K562 (cell line): ENCODE results near the gene ITPR1. TPM values are rescaled to one million over a fixed set of nuclear protein-coding genes. Genes with fewer than 3 reads are reported as not detected.

Experiments
- NRF1 ChIP-seq, 2 experiments: fragments of 450-650 bp; IDR thresholded peaks in 1 of 2; conservative IDR thresholded peaks in 1 of 2; 2 replicates each; pipeline ENCODE4 v1.6.1; 2014; ENCODE audit warnings: mild to moderate bottlenecking in 2 of 2
- POLR2G ChIP-seq: fragments of 200-400 bp; formaldehyde crosslinking; IDR thresholded peaks from 2 replicates; pipeline ENCODE4 v1.6.1; 2017; ENCODE audit warnings: low read depth, mild to moderate bottlenecking, antibody characterized with exemption, low read length, moderate library complexity
- RBM34 ChIP-seq: fragments of 200-400 bp; formaldehyde crosslinking; IDR thresholded peaks from 2 replicates; pipeline ENCODE4 v1.6.1; 2018; ENCODE audit warnings: low read length, borderline replicate concordance; ENCODE audit not compliant: insufficient read depth
- TEAD4 ChIP-seq, 2 experiments: sonication (generic) in 1 of 2; formaldehyde crosslinking in 1 of 2; IDR thresholded peaks; 2 replicates each; pipeline versions ENCODE4 v1.6.1 to v1.8.0; 2012 to 2022; ENCODE audit warnings: borderline replicate concordance in 1 of 2, inconsistent platforms in 1 of 2, low read length in 1 of 2, mild to moderate bottlenecking in 1 of 2, missing genetic modification reagents in 1 of 2
- polyA plus RNA-seq, 8 experiments: library from polyadenylated mRNA; depleted of rRNA in 4 of 8; stranded (reverse) in 5 of 8; unstranded in 3 of 8; fragments of >200 nt; fragmentation: Nextera tagmentation in 2 of 8; fragmentation: Illumina TruSeq in 1 of 8; extraction: Ambion mirVana in 2 of 8; extraction: Trizol in 1 of 8; gene quantifications; 2 replicates each; pipeline versions ENCODE4 v1.2.1 to v1.2.3, GENCODE V29; 2011 to 2014; ENCODE audit warnings: inconsistent platforms in 1 of 8, missing spikeins in 1 of 8
- total RNA-seq, 7 experiments: library from RNA; depleted of rRNA in 6 of 7; stranded (reverse); fragments of >200 nt in 6 of 7; fragmentation: Illumina TruSeq in 2 of 7; extraction: Trizol in 2 of 7; gene quantifications; 2 replicates each; pipeline versions ENCODE4 v1.2.1 to v1.2.3, GENCODE V29; 2011 to 2021; ENCODE audit warnings: low replicate concordance in 1 of 7
- TF ChIP-seq, protein P1 (sequence below): fragments of 450-650 bp; IDR thresholded peaks from 2 replicates; pipeline ENCODE4 v1.6.1; 2016; ENCODE audit warnings: mild to moderate bottlenecking, moderate library complexity
- TF ChIP-seq, protein P2 (sequence below): fragments of 250-450 bp; sonication (Bioruptor Pico); IDR thresholded peaks from 2 replicates; pipeline ENCODE4 v1.4.0; 2020; ENCODE audit warnings: mild to moderate bottlenecking, moderate library complexity

The ITPR1 gene
- total and polyA plus RNA-seq, 9 of the 15 experiments (the other 6 are each of a cell fraction or from before 2014, with no cell fraction given), result 22.4 to 40.0 (median 27.4) TPM

DNA sequence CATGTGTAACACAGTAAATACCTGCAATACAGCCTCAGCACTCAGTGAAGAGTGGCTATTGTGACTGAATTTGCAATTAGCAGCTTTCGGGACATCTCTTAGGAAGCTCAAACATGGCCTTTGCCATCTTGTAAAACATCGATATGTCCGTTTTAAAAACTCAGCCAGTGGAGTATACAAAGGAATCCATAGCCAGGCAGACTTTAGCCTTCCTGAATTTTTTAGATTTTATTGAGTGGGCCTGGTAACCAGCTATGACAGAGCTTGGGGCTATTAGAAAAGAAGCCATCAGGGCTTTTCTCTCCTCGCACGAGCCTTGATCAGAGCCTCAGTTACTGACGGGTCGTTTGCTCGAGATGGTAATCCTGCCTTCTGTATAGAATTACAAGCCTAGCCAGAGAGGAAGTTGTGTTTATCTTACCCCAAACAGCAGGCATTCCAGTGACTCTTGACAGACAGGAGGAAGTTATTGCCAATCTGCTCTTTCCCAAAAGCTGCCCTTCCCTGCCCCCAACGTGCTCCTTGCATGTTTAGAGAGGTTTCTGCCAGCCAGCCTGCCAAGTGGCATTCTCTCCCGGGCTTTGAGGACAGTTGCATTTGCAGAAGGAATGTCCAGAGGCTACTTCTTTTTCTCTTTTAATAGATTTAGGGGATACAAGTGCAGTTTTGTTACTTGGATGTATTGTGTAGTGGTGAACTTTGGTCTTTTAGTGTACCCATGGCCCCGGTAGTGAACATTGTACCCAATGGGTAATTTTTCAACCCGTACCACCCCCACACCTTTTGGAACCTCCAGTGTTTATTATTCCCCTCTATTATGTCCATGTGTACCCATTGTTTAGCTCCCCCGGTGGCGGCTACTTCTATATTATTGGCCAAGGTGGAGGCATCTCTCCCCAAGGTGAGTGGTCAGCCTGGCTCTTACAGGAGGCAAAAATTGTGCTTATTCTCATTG, 40.6 kb downstream of the ITPR1 start (continued):
- TF ChIP-seq, protein P1, sequence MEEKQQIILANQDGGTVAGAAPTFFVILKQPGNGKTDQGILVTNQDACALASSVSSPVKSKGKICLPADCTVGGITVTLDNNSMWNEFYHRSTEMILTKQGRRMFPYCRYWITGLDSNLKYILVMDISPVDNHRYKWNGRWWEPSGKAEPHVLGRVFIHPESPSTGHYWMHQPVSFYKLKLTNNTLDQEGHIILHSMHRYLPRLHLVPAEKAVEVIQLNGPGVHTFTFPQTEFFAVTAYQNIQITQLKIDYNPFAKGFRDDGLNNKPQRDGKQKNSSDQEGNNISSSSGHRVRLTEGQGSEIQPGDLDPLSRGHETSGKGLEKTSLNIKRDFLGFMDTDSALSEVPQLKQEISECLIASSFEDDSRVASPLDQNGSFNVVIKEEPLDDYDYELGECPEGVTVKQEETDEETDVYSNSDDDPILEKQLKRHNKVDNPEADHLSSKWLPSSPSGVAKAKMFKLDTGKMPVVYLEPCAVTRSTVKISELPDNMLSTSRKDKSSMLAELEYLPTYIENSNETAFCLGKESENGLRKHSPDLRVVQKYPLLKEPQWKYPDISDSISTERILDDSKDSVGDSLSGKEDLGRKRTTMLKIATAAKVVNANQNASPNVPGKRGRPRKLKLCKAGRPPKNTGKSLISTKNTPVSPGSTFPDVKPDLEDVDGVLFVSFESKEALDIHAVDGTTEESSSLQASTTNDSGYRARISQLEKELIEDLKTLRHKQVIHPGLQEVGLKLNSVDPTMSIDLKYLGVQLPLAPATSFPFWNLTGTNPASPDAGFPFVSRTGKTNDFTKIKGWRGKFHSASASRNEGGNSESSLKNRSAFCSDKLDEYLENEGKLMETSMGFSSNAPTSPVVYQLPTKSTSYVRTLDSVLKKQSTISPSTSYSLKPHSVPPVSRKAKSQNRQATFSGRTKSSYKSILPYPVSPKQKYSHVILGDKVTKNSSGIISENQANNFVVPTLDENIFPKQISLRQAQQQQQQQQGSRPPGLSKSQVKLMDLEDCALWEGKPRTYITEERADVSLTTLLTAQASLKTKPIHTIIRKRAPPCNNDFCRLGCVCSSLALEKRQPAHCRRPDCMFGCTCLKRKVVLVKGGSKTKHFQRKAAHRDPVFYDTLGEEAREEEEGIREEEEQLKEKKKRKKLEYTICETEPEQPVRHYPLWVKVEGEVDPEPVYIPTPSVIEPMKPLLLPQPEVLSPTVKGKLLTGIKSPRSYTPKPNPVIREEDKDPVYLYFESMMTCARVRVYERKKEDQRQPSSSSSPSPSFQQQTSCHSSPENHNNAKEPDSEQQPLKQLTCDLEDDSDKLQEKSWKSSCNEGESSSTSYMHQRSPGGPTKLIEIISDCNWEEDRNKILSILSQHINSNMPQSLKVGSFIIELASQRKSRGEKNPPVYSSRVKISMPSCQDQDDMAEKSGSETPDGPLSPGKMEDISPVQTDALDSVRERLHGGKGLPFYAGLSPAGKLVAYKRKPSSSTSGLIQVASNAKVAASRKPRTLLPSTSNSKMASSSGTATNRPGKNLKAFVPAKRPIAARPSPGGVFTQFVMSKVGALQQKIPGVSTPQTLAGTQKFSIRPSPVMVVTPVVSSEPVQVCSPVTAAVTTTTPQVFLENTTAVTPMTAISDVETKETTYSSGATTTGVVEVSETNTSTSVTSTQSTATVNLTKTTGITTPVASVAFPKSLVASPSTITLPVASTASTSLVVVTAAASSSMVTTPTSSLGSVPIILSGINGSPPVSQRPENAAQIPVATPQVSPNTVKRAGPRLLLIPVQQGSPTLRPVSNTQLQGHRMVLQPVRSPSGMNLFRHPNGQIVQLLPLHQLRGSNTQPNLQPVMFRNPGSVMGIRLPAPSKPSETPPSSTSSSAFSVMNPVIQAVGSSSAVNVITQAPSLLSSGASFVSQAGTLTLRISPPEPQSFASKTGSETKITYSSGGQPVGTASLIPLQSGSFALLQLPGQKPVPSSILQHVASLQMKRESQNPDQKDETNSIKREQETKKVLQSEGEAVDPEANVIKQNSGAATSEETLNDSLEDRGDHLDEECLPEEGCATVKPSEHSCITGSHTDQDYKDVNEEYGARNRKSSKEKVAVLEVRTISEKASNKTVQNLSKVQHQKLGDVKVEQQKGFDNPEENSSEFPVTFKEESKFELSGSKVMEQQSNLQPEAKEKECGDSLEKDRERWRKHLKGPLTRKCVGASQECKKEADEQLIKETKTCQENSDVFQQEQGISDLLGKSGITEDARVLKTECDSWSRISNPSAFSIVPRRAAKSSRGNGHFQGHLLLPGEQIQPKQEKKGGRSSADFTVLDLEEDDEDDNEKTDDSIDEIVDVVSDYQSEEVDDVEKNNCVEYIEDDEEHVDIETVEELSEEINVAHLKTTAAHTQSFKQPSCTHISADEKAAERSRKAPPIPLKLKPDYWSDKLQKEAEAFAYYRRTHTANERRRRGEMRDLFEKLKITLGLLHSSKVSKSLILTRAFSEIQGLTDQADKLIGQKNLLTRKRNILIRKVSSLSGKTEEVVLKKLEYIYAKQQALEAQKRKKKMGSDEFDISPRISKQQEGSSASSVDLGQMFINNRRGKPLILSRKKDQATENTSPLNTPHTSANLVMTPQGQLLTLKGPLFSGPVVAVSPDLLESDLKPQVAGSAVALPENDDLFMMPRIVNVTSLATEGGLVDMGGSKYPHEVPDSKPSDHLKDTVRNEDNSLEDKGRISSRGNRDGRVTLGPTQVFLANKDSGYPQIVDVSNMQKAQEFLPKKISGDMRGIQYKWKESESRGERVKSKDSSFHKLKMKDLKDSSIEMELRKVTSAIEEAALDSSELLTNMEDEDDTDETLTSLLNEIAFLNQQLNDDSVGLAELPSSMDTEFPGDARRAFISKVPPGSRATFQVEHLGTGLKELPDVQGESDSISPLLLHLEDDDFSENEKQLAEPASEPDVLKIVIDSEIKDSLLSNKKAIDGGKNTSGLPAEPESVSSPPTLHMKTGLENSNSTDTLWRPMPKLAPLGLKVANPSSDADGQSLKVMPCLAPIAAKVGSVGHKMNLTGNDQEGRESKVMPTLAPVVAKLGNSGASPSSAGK, result no peak; the same call in 1 of the 2 replicates
- TF ChIP-seq POLR2G (no peak), TEAD4 (IDR thresholded peaks at IDR 0.05; ENCODE audit: low read length) (peak; percentile 99), TEAD4 (CRISPR knock-in tag; IDR thresholded peaks at IDR 0.05; ENCODE audit: borderline replicate concordance) (0 out of 2 replicates have a peak, but pooled peaks have one; percentile 42), NRF1 (conservative IDR thresholded peaks at IDR 0.05 in 1 of 2, IDR thresholded peaks at IDR 0.05 in 1 of 2) (0 out of 4 replicates have a peak, but pooled peaks of 1 of the 2 experiments have one; percentile 20), RBM34 (no peak)
- TF ChIP-seq, protein P2, sequence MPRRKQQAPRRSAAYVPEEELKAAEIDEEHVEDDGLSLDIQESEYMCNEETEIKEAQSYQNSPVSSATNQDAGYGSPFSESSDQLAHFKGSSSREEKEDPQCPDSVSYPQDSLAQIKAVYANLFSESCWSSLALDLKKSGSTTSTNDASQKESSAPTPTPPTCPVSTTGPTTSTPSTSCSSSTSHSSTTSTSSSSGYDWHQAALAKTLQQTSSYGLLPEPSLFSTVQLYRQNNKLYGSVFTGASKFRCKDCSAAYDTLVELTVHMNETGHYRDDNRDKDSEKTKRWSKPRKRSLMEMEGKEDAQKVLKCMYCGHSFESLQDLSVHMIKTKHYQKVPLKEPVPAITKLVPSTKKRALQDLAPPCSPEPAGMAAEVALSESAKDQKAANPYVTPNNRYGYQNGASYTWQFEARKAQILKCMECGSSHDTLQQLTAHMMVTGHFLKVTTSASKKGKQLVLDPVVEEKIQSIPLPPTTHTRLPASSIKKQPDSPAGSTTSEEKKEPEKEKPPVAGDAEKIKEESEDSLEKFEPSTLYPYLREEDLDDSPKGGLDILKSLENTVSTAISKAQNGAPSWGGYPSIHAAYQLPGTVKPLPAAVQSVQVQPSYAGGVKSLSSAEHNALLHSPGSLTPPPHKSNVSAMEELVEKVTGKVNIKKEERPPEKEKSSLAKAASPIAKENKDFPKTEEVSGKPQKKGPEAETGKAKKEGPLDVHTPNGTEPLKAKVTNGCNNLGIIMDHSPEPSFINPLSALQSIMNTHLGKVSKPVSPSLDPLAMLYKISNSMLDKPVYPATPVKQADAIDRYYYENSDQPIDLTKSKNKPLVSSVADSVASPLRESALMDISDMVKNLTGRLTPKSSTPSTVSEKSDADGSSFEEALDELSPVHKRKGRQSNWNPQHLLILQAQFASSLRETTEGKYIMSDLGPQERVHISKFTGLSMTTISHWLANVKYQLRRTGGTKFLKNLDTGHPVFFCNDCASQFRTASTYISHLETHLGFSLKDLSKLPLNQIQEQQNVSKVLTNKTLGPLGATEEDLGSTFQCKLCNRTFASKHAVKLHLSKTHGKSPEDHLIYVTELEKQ (CRISPR knock-in tag), result 0 out of 2 replicates have a peak, but pooled peaks have one; percentile 4
